Measurements from ENCODE around the gene ABLIM1.

DNA sequence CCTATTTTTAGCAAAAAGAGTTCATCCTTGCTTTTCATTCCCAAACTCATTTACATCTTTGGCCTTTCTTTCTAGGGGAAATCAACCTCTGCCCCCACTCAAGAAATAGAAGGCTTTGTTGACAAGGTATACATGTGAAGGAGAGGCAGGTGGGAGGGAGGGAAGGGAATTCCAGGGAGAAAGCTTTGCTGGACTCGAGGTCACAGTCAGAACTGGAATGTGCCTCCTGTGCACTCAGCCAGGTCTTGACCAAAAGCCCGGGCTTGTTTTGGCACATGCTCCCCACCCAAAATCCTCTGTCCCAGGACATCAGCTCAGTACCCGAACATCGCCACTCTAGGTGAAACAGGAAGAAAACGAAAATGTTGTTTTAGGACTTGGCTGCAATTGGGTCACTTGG, 61.3 kb downstream of the ABLIM1 start:
- TF ChIP-seq, protein P1, sequence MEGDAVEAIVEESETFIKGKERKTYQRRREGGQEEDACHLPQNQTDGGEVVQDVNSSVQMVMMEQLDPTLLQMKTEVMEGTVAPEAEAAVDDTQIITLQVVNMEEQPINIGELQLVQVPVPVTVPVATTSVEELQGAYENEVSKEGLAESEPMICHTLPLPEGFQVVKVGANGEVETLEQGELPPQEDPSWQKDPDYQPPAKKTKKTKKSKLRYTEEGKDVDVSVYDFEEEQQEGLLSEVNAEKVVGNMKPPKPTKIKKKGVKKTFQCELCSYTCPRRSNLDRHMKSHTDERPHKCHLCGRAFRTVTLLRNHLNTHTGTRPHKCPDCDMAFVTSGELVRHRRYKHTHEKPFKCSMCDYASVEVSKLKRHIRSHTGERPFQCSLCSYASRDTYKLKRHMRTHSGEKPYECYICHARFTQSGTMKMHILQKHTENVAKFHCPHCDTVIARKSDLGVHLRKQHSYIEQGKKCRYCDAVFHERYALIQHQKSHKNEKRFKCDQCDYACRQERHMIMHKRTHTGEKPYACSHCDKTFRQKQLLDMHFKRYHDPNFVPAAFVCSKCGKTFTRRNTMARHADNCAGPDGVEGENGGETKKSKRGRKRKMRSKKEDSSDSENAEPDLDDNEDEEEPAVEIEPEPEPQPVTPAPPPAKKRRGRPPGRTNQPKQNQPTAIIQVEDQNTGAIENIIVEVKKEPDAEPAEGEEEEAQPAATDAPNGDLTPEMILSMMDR (IDR thresholded peaks at IDR 0.05), result no peak
- TF ChIP-seq ZFX (IDR thresholded peaks at IDR 0.05; ENCODE audit: borderline replicate concordance), result no peak

Measured in 22Rv1 (cell line).